ENCODE results near the gene ABR.
"Not testable (repeated sequence)": the region's sequence is repeated elsewhere in the genome, so short reads cannot be mapped to it uniquely, and the experiment has no call there.

ABR gene

GRCh38 chr17:1147664-1148063, 32.1 kb downstream of the ABR start:
- peak; percentile 3 for DNase-seq (ENCODE audit: low spot score)

GRCh38 chr17:1146561-1147265, 33.1 kb downstream of the ABR start:
- no peak for DNase-seq (ENCODE audit: low spot score)

GRCh38 chr17:1145311-1145986, 34.3 kb downstream of the ABR start:
- no peak for DNase-seq (ENCODE audit: low spot score)

GRCh38 chr17:1144162-1144561, 35.6 kb downstream of the ABR start:
- no peak for DNase-seq (ENCODE audit: low spot score)

- DNase-seq (ENCODE audit: low spot score): no peak
Measured at GRCh38 chr17:1143573-1143972, 36.2 kb downstream of the ABR start.

- no peak for DNase-seq (ENCODE audit: low spot score)
Measured at GRCh38 chr17:1142561-1142971, 37.2 kb downstream of the ABR start.

- DNase-seq (ENCODE audit: low spot score): peak; percentile 96
Measured at GRCh38 chr17:1137465-1137894, 42.3 kb downstream of the ABR start.

GRCh38 chr17:1136748-1137147, 43.0 kb downstream of the ABR start:
- no peak for DNase-seq (ENCODE audit: low spot score)

- DNase-seq (ENCODE audit: low spot score): no peak
Measured at GRCh38 chr17:1134634-1135324, 45.0 kb downstream of the ABR start.

GRCh38 chr17:1130191-1130590, 49.6 kb downstream of the ABR start:
- DNase-seq (ENCODE audit: low spot score): no peak

- DNase-seq (ENCODE audit: low spot score): not testable (repeated sequence)
Measured at GRCh38 chr17:1128463-1128862, 51.3 kb downstream of the ABR start.

- no peak for DNase-seq (ENCODE audit: low spot score)
Measured at GRCh38 chr17:1126801-1127550, 52.8 kb downstream of the ABR start.

- no peak for DNase-seq (ENCODE audit: low spot score)
Measured at GRCh38 chr17:1126250-1126797, 53.5 kb downstream of the ABR start.

- no peak for DNase-seq (ENCODE audit: low spot score)
Measured at GRCh38 chr17:1125788-1126145, 54.0 kb downstream of the ABR start.

GRCh38 chr17:1124896-1125787, 54.6 kb downstream of the ABR start:
- no peak for DNase-seq (ENCODE audit: low spot score)

GRCh38 chr17:1123921-1124715, 55.7 kb downstream of the ABR start:
- no peak for DNase-seq (ENCODE audit: low spot score)

- no peak for DNase-seq (ENCODE audit: low spot score)
Measured at GRCh38 chr17:1123393-1123831, 56.4 kb downstream of the ABR start.

- DNase-seq (ENCODE audit: low spot score): peak; percentile 76
Measured at GRCh38 chr17:1122533-1123392, 57.0 kb downstream of the ABR start.

GRCh38 chr17:1121442-1121817, 58.4 kb downstream of the ABR start:
- DNase-seq (ENCODE audit: low spot score): not testable (repeated sequence)
